Measurements from ENCODE around the gene UBE2D1. TPM values are rescaled to one million over a fixed set of nuclear protein-coding genes. Genes with fewer than 3 reads are reported as not detected.

The UBE2D1 gene
- total and polyA plus RNA-seq, 2 of the 13 experiments (the other 11 are each of a cell fraction or from before 2014, with no cell fraction given), result 6.2 to 13.8 TPM

- TF ChIP-seq CTCF (CRISPR knock-in tag; IDR thresholded peaks at IDR 0.05) (peak; percentile 75), STAG1 (CRISPR knock-in tag; IDR thresholded peaks at IDR 0.05) (peak; percentile 90), ARID3A (IDR thresholded peaks at IDR 0.05; ENCODE audit: low read depth, low read length) (peak; percentile 80), HOMEZ (CRISPR knock-in tag; IDR thresholded peaks at IDR 0.05; ENCODE audit: low read depth) (no peak; the same call in 1 of the 2 replicates), NR0B2 (CRISPR knock-in tag; IDR thresholded peaks at IDR 0.05) (no peak)
These were observed 43.1 kb upstream of the UBE2D1 start (continued) for GRCh38 chr10:58291538-58292174.

GRCh38 chr10:58293989-58294388 is 40.8 kb upstream of the UBE2D1 start:
- H3K4me2 ChIP-seq (ENCODE audit: low read depth, low read length), result no peak overlapping the region
- no peaks in the 10 kb centered on the region for H3K79me2 ChIP-seq (ENCODE audit: insufficient read depth, low read length)
- in situ Hi-C loops (cut with HindIII; ENCODE audit: extremely low pct_ligation_motif_present, low pct_unique_long_range_greater_than_20kb) (loop anchor here (5.0 kb wide), 1 partner anchor 112 kb away; no protein-coding TSS in a partner anchor), intact Hi-C loops (cut with micrococcal nuclease; ENCODE audit: unreplicated experiment) (no loop called here)
- no peak overlapping the region for H3K9ac ChIP-seq (ENCODE audit: insufficient read depth, low read depth, low read length)
- 96% methylated on average over 5 of the region's 5 CpGs for WGBS (ENCODE audit: low lambda C conversion rate)
- TF ChIP-seq TP53 (CRISPR knock-in tag; conservative IDR thresholded peaks at IDR 0.05), result no peak
- TF ChIP-seq NONO (IDR thresholded peaks at IDR 0.05), result no peak
- no peak for TF ChIP-seq NONO (CRISPR knock-in tag; conservative IDR thresholded peaks at IDR 0.05)
- no peak for TF ChIP-seq ZNF329 (CRISPR knock-in tag; IDR thresholded peaks at IDR 0.05; ENCODE audit: low read depth)
- no peak for TF ChIP-seq SUZ12 (IDR thresholded peaks at IDR 0.05; ENCODE audit: low read depth, low read length)
- no peak for TF ChIP-seq ZNF10 (CRISPR knock-in tag; IDR thresholded peaks at IDR 0.05; ENCODE audit: borderline replicate concordance, low read depth)
- DNase-seq (ENCODE audit: low spot score), result no peak
- no peak overlapping the region for H3K4me3 ChIP-seq (replicated peaks in 1 of 3; ENCODE audit: insufficient read depth in 1 of 3, low read depth in 2 of 3, low read length in 3 of 3)
- H3K36me3 ChIP-seq (replicated peaks in 1 of 2; ENCODE audit: control insufficient read depth in 1 of 2, insufficient read depth in 2 of 2, low read length in 2 of 2), result no peaks in the 10 kb centered on the region; a peak in 1 of 5 replicates
- POLR2A ChIA-PET, result interaction anchor here (1.3 kb wide), 1 partner anchor 116 kb away, joined by 4 read pairs; no protein-coding TSS in a partner anchor
- no peak for FAIRE-seq
- CTCF ChIA-PET (ENCODE audit: low intra/inter-chr PET ratio, low total read pairs), result no interaction called here
- no peak overlapping the region for H3K27ac ChIP-seq (ENCODE audit: extremely low read length, insufficient read depth, low read length)
- no peaks in the 10 kb centered on the region; a peak in 1 of 5 replicates for H3K27me3 ChIP-seq (ENCODE audit: control insufficient read depth in 1 of 2, insufficient read depth in 2 of 2, low read length in 2 of 2)
- no peaks in the 10 kb centered on the region for H3K4me1 ChIP-seq (ENCODE audit: insufficient read depth, low read length)
- no peak for ATAC-seq
- no peaks in the 10 kb centered on the region for H3K9me3 ChIP-seq (ENCODE audit: low read length)
- H4K20me1 ChIP-seq (ENCODE audit: insufficient read depth, low read length), result no peaks in the 10 kb centered on the region
- BruUV-seq (replicated peaks), result no TSS peak
- no peak overlapping the region for H2AFZ ChIP-seq (ENCODE audit: low read length)

Data from HepG2 (cell line).